NCI-H2081 (cell line): ENCODE measurements around the gene GTF2A1.

Experiments used
- DNase-seq, 2 experiments: peaks; one replicate each; lab custom pipeline; 2025; lab: John Stamatoyannopoulos, UW

The GTF2A1 gene

DNA sequence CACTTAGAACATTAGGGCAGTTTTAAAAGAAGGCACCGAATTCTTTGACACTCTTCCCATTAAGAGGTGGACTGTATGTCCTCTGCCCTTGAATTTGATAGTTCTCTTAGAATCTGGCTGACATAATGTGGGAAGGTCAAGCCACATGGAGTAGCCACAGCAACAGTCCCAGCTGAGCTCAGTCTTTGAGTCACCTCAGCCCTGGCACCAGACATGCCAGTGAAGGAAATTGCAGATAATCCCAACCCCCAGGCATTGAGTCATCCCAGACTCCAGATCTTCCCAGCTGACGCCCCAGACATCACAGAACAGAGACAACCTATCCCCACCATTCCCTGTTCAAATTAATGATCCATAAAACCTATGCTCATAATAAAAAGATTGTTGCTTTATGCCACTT lies 83.4 kb downstream of the GTF2A1 start:
- DNase-seq, result no peak

DNA sequence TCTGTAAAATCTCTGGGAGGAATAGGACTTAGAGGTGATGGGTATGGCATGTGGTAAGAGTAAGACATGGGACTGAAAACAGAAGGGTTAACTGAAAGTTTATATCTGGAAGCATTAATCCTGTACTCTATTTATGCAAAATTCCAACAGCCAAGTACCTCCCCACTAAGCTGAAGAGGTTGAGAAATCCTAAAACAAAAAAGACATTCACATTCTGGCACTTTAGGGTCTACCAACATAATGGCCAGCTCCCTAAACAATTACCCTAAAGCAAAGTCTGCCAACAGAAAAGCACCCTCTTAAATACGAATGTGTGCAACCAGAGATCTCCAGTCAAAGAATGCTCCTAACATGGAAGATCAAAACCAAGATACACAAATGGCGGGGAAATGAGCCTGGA lies 87.4 kb downstream of the GTF2A1 start:
- no peak for DNase-seq

DNA sequence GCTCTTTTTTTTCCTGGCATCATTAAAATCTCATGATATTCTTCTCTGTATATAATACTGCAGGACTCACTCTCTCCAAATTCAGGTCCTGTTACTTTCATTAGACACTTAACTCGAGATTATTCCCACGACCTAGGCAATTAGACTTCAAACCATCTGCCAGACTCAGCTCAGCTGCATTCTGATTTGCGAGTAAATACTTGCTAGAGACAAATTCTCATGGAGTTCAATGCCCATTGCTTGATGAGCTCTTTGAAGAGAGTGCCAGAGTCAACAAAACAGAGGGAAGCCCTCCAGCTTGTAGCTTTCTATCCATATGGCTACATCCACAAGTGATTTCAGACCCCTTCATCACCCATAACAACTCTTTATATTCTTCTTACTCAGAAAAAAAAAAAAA lies 88.3 kb downstream of the GTF2A1 start:
- DNase-seq, result peak; percentile 30 to 69

DNA sequence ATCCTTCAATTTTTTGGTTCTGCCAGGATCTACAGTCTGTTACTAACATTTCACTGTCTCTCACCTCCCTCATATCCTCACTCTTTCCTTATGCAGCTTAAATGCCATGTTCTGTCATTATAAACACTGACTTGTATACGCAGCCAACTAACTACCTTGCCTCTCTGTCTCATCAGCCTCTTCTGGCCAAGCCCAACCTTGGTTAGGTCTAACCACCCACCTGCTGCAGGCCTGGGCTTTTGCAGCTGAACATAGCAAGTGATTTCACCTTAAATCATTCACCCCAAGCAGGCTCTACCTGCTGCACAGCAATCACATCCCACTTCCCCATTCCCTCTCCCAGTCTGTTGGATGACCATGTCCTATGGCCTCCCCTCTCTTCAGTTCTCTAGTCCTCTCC lies 91.5 kb downstream of the GTF2A1 start:
- DNase-seq, result no peak

DNA sequence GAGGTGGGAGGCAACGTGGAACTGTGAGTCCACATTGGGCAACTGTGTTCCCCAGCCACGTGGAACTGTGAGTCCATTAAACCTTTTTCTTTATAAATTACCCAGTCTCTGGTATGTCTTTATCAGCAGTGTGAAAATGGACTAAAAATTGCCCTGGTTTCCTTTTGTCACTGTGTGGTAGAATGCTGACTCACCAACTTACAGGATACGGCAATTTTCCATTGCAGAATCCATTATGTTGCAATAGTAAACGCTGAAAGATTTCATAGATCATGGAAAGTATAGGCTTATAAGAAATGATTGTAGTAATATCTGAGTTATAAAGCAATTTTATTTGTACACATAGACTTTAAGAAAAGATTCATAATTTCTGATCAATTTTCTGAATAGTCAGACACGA lies 93.0 kb downstream of the GTF2A1 start:
- DNase-seq, result no peak

DNA sequence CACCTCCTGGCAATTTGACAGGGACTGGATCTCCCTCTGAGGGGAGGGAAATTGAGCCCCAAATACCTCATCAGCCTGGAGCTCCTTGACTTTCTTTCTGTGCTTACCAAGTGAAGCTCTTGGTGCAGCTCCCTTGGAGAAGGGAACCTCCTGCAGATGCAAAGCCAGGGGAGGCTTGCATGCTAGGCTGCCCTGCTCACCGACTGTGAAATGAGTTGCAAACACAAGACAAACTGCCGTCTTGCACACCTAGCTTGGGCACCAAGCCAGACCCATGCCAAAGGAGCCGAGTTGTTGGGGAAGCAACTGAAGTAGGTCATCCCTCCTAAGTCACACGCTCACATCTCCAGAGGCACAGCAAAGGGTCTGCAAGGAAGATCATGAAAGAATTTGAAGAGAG lies 95.2 kb downstream of the GTF2A1 start:
- DNase-seq, result no peak
